DND-41 (cell line): ENCODE data around the gene LRFN2.

Source experiments
- CTCF ChIP-seq: IDR thresholded peaks from 2 replicates; pipeline ENCODE4 v1.5.1; 2012; ENCODE audit warnings: borderline replicate concordance, low read length, moderate library complexity, mild to moderate bottlenecking; ENCODE audit not compliant: poor library complexity, severe bottlenecking; ENCODE audit errors: extremely low read depth
- EZH2 ChIP-seq: IDR thresholded peaks from 3 replicates; pipeline ENCODE4 v1.6.1; 2012; ENCODE audit warnings: borderline replicate concordance, low read depth, mild to moderate bottlenecking, moderate library complexity, low read length, inconsistent platforms; ENCODE audit not compliant: severe bottlenecking

- no peak for TF ChIP-seq CTCF
- no peak for TF ChIP-seq EZH2
Measured at GRCh38 chr6:40556023-40556422, 31.1 kb downstream of the LRFN2 start.
